ENCODE data around the gene CARMIL1.
"Not testable (repeated sequence)": the region's sequence is repeated elsewhere in the genome, so short reads cannot be mapped to it uniquely, and the experiment has no call there.

Gene CARMIL1

DNA sequence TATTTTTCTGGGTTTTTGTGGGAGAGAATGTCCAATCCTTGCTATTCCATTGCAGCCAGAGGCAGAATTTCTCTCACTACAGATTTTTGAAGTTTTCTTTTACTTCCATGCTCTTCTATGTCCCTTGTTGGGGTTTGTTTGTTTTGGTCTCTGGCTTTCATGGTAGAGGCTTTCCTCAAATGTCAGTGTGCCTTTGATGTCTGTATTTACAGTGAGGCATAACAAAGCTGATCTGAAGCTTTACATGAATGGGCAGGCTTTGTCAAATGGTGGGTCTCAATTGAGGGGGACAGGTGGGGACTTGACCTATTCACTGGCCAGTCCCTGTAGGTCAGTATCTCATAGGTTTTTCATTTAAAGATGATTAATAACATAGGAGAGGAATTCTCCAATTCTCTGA lies 8.6 kb upstream of the CARMIL1 start:
- intact Hi-C loops (cut with DNase I), result no loop called here
- no peak for DNase-seq

DNA sequence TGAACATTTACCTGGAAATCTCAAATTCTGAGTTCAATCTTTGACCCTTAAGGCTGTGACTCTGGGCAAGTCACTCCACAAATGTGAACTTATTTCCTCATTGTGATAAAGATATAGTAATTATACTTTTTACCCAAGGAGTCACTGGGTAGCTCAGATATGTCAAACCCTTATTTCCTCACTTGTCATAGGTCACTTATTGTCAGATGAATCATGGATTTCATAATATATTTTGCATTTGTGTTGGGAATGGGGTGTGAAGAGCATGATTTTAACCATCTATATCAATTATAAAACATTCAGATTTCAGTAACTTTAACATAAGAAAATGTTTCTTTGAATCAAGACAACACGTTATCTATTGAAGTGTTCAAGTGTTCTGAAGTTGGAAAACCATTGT lies 3.7 kb upstream of the CARMIL1 start:
- intact Hi-C loops (cut with DNase I), result no loop called here
- no peak for DNase-seq

DNA sequence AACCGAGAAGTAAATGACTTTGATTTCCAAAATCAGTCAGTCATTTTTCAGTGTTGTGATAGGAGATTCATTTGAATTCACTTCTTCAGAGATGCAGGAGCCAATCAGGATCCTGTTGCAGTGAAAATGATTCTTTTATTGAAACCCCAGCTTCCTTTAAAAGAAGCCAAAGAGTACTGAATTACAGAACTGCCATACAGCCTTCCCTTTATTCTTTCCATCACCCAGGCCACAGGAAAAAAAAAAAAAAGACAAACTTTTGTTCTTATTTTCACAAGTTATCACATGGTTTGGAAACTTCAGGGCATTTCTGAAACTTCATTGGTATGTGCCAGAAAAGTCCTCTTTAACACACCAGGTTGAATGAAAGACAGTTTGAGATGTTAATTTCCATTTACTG lies 1.8 kb upstream of the CARMIL1 start:
- intact Hi-C loops (cut with DNase I), result no loop called here
- DNase-seq, result no peak

DNA sequence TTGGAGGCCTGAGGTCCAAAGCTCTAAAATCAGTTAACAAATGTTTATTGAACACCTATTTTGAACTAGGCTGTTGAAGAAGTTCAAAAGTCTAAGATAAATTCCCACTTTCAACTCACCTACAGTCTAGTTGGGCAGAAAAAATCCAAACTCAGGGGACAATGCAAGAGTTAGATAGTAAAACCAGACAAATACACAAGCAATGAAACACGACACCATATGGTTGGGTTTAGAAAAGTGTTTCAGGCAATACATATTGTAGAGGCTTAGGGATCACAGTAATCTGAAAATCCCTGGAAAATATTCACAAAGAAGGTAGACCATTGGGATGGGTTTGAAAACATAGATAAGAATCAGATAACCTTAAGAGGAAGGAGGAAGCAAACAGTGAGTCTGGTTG lies 1.3 kb upstream of the CARMIL1 start:
- intact Hi-C loops (cut with DNase I), result no loop called here
- no peak for DNase-seq

DNA sequence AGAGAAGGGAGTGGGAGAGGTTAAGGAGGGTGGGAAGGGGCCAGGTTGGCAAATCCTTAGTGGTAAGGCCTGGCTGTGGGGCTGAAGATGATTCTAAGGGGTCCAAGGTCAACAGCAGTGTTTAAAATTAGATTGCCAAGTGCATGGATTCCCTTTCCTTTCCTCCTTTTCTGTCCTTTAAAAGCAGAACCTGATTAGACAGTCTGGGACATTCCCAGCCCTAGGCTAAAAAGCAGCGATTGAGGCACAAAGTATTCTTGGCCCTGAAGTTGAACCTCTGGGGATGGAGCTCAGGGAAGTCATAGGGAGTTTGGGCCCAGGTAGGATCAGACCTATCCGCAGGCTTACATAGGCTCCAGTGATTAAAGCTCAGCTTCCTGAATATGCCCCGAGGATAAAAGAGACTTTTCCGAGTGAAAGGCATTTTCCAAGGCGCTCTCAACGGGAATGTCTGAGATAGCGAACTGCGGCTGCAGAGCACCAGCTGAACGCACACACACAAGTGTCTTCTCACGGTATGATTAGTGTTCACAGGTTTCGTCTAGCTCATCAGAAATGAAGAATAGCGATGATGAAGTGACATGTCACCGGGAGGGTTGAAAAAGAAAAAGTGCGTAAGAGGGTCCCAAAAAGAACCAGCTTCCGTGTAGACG lies 787 bp upstream of the CARMIL1 start:
- DNase-seq, result peak in 11 of 42 donors; percentile 3 to 30 (median 19)
- intact Hi-C loops (cut with DNase I), result no loop called here

DNA sequence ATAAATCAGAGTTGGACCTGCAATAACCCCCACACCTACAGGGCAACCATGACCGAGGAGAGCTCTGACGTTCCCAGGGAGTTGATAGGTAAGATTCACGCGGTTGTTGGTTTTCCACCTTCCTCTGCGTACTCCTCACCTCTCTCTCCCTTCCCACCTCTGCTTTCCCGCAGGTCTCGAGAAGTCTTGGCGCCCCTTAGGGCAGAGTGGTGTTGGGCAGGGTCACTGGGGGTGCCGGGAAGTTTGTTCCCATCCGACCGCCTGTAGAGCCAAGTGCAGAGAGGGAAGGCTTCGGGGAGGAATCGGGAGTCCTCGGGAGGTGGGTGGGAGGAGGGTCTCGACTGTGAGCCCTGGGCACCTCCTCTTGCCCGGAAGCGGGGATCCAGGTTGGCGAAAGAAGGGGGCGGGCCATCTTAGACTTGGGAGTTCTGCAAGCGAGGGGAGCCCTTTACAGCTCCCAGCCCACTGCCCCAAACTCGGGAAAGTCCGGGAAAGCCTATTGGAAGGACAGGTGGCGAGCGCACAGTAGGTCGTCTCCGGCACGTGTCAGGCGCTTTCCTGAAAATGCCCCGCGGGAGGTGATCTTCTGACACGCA lies 672 bp downstream of the CARMIL1 start:
- intact Hi-C loops (cut with DNase I), result no loop called here
- peak in 11 of 42 donors; percentile 4 to 40 (median 14) for DNase-seq

DNA sequence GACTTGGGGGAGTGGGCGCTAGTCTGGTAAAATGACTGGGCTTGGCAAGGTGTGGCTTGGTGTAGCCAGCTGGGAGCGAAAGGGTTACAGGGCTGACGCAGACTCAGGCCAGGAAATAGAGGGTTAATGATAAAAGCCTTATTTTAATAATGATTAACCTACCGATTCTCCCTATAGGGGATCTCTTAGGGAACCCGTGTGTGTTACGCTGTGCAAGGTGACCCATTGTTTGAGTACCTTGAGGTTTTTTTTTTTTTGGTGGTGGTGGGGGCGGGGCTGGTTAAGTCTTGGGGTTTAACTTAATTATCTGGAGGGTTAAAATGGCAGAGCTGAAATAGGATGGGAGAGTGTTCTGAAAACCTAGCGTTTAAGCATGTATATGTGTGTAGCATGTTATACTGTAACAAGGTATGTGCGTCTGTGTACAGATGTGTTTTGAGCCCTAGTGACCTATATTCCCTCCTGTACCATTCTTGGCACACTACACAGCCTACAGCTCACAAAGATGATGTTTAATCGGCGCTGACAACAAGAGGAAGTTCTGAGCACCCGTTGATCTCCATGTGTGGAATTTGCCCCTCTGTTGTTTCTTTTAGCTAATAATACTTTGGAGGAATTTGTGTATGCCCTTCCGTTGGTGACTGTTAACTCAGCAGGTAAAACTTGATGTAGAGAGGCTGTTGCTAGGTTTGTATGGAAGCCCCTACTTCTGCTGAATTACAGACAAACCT lies 1.3 kb downstream of the CARMIL1 start:
- intact Hi-C loops (cut with DNase I), result no loop called here
- no peak for DNase-seq

DNA sequence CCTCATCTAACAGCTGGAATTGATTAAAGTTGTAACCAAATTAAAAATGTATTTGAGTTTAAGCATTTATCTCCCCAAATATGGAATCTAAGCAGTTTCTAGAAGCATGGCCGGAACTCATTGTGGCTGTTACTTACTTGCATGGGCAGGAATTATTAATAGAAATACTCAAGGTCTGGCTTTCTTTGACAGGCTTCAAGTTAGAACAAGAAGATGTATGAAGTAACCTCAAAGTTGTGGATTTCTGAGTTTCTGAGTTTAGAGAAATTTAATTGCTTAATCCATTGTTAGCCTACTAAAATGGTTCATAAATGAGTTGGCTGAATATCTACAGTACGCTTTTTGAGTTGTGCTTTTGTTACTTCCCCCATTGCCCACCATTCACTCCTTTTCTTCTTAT lies 7.7 kb downstream of the CARMIL1 start:
- intact Hi-C loops (cut with DNase I), result no loop called here
- no peak for DNase-seq

DNA sequence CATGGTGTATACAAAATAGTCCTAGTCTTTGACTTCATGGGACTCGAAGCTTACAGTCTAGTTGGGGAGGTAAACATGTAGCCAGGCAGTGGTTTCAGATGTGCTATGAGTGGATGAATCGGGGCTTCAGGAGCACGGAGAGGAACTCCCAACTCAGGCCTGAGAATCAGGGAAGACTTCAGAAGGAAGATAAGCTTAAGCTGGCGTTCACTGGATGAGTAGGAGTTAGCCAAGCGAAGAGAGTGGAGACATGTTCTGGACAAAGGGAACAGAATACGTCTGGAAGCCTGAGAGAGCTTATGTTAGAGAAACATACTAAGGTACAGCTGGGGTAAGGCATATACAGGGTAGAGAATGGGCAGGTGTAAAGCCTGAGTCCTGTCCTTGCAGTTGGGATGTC lies 8.8 kb downstream of the CARMIL1 start:
- DNase-seq, result no peak
- intact Hi-C loops (cut with DNase I), result no loop called here

DNA sequence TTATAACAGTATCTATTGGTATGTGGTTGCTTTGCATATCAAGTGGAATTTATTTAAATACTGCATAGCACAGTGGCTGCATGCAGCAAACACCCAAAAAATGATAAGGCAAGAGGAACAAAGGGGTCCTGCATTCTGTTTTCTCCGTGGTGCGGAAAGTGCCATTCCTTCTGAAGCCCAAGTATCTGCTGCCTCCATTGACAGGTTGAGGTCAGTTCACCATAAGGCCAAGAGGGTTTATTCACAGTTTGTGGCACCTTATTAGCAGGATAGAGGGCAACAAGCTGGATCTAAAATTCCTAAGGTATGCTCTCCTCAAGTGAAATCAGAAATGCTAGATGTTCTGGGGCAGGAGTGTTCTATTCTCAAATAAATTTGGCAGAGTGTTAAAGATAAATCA lies 9.3 kb downstream of the CARMIL1 start:
- no peak for DNase-seq
- intact Hi-C loops (cut with DNase I), result no loop called here

DNA sequence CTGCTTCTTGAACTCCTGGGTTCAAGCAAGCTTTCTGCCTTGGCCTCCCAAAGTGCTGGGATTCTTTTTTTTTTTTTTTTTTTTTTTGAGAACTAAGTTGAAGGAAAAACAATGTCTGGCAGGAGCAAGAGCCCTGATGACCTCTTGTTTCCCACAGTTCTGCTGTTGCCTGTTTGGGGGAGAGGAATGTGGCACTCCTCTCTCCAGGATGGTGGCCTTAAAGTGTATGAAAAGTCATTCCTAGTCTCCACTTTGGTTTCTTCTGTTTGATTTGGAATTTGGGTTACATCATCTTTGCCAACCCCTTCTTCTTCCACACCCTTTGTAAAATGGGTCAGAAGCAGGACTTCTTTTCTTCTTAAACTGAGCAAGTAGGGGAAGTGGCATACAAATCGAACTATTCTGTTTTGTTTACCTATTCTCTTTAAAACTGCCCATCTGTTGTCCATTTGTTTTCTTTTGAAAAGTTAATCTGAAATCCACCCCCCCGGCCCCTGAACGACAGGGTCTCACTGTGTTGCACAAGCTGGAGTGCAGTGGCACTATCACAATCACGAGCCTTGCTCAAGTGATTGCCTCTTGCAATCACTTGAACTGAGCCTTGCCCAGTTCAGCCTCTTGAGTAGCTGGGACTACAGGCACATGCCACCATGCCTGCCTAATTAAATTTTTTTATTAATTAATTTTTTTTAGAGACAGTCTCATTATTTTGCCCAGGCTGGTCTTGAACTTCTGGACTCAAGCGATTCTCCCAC lies 11.3 kb downstream of the CARMIL1 start:
- intact Hi-C loops (cut with DNase I), result no loop called here
- no peak for DNase-seq

DNA sequence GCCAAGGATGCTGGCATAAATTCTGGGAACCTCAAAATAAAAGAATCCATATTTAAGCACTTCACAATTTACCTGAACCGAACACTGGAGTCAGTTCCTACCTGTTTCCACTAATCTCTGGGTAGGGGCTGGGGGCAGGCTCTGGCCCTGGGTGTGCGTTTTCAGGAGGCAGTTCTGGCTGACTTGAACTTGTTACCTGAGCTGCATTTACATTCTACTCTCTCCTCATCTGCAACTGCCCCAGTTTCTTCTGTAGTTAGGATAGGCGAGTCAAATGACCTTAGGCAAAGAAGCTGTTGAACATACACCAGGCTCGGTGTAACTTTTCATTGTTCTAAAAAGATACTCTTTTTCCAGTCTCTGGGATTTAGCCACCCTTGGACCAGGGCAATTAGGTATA lies 13.2 kb downstream of the CARMIL1 start:
- DNase-seq, result no peak
- intact Hi-C loops (cut with DNase I), result no loop called here

DNA sequence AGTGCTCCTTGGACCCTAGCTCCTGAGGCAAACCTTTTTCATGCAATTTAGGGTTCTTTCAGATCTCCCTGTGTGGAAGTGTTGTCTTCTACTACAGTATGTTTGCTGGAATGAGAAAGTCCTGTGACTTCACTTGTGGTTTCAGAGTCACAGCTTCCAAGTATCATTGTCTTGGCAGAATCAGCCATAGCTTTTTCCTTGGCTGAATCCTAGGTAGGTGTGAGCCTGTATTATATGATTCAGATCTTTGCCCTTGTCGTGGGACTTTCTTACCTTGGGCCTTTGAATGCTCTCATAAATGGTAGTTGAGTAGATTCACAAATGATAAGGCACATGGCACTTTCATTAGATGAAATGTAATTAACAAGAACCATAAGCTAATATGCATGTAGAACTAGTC lies 16.5 kb downstream of the CARMIL1 start:
- intact Hi-C loops (cut with DNase I), result no loop called here
- no peak for DNase-seq

DNA sequence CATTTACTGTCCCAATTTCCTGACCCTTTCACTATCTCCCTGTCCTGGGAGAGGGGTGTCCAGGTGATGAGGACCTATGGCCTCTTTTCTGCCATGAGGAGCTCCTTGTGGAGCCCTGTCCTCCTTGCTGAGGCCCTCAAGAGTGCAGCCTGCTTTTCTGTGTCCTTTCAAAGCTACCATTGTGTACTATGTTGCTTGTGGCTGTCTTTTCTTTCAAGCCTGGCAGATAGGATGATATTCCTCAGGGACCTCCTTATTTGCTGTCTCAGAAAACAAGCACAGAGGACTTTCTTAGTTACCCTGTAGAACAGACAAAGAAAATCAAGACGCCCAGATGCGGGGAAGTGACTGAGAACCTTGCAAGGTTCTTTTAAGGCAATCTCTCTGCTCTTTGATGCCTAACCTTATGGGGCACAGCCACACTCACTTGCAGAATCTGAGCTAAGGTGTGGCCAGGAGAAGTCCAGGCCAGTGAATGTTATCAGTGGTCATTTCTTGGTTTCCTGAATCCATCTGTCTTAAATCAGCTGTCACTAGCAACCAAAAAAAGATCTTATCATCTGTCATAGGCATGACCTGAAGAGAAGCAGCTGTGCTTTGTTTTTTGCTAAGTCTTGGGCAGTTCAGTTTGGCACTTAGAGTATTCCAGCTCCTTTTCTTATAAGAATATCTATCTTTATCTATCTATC lies 17.2 kb downstream of the CARMIL1 start:
- intact Hi-C loops (cut with DNase I), result no loop called here
- no peak for DNase-seq

DNA sequence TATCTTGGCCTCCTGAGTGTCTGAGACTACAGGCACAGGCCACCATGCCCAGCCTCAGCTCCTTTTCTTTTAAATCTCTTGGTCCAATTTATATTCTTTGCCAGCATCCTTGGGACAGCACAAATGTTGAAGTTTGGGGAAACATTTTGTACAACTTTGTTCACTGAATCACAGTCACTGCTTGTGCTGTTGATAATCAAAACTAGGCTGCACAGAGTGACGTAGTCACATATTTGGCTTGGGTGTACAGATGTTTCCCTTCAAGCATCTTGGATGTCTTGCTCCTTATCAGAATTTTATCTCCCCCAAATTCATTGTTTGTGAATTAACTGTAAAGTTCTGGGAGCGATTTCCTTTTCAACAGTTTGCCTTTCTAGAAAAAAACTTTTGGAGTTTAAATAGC lies 17.9 kb downstream of the CARMIL1 start:
- DNase-seq, result no peak
- intact Hi-C loops (cut with DNase I), result no loop called here

DNA sequence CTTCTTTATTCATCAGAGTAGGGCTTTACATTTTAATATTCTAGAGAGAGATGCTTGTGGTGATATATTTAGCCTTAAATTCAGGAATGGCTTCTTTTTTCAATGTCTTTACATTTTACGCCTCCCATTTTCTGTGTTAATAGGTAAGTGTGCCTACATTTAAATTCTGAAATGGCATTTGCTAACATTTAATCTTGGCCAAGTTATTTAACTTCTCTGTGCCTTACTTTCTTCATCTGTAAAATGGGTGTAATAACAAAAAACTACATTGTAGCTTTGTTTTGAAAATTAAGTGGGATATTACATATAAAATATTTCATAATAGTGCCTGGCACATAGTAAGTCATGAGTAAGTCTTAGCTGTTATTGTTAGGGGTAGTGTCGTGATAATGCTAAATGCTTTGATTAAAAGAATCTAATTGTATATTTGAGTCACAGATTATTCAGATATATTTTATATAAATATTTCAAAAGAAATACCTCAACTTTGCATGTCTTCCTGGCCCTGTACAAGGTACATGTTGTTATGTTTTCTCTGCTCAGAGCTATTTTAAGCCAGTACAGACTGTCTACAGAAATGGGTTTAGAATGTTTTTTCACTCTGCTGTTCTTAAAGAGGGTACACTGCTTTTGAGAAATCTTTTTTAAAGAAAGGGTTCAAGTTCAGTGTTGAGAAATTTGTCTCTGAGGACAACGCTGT lies 18.8 kb downstream of the CARMIL1 start:
- intact Hi-C loops (cut with DNase I), result no loop called here
- DNase-seq, result no peak

DNA sequence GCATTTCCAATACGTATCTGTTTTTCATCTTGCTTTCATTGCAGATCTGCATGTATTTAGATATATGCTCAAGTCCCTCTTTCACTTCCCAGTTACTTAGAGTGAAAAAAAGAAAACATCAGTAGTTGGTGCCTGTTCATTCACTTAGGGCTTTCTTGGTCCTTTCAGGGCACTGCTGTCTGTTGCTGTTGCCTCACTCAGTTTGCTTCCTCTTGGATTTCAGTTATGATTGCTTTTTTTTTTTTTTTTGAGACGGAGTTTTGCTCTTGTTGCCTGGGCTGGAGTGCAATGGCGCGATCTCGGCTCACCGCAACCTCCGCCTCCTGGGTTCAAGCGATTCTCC lies 19.3 kb downstream of the CARMIL1 start:
- DNase-seq; intact Hi-C loops (cut with DNase I): not testable (repeated sequence)

DNA sequence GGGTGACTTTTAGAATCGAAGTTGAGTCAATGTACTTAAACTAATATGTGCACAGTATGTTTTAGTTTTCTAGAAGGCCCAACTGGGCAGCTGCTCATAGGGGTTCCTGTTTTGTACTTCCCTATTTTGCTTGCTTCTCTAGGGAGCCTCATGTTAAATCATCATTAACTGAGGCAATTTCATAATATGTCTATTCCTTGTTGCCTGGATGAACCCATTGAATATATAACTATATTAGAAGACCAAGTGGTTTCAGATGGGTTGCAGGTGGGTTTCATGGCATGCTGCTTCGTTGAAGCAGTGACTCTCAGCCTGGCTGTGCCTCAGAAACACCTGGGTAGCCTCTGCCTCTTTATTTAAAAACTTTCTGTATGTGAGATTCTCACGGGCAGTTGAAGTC lies 22.2 kb downstream of the CARMIL1 start:
- no peak for DNase-seq
- intact Hi-C loops (cut with DNase I), result no loop called here

DNA sequence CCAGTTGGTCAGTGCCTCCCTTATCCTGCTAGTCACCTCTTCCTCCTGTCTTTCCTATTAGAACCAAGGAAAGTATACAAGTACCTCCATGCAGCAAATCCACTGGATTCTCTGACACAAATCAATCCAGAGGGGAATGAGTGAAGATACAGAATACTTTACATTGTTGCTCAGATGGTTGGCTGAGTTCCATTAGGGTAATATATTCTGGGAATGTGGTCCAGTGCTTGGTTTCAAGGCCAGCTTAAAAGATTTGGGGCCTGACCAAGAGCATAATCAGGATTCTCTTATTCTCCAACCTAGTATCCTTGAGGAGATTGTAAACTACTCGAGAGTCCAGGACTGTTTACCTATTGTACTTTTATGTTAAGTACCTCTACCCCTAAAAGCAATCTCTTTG lies 23.0 kb downstream of the CARMIL1 start:
- DNase-seq, result no peak
- intact Hi-C loops (cut with DNase I), result no loop called here
